CD4-positive, alpha-beta T cell treated with Interleukin-4 for 1 hour (primary cell): ENCODE results near the gene RIF1.

ENCODE experiments used
- DNase-seq, 2 donors: peaks; one replicate each; pipeline ENCODE4 v3.0.0-alpha.2; 2020 to 2022

Gene RIF1, protein sequence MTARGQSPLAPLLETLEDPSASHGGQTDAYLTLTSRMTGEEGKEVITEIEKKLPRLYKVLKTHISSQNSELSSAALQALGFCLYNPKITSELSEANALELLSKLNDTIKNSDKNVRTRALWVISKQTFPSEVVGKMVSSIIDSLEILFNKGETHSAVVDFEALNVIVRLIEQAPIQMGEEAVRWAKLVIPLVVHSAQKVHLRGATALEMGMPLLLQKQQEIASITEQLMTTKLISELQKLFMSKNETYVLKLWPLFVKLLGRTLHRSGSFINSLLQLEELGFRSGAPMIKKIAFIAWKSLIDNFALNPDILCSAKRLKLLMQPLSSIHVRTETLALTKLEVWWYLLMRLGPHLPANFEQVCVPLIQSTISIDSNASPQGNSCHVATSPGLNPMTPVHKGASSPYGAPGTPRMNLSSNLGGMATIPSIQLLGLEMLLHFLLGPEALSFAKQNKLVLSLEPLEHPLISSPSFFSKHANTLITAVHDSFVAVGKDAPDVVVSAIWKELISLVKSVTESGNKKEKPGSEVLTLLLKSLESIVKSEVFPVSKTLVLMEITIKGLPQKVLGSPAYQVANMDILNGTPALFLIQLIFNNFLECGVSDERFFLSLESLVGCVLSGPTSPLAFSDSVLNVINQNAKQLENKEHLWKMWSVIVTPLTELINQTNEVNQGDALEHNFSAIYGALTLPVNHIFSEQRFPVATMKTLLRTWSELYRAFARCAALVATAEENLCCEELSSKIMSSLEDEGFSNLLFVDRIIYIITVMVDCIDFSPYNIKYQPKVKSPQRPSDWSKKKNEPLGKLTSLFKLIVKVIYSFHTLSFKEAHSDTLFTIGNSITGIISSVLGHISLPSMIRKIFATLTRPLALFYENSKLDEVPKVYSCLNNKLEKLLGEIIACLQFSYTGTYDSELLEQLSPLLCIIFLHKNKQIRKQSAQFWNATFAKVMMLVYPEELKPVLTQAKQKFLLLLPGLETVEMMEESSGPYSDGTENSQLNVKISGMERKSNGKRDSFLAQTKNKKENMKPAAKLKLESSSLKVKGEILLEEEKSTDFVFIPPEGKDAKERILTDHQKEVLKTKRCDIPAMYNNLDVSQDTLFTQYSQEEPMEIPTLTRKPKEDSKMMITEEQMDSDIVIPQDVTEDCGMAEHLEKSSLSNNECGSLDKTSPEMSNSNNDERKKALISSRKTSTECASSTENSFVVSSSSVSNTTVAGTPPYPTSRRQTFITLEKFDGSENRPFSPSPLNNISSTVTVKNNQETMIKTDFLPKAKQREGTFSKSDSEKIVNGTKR (N-terminal part only)

GRCh38 chr2:151409601-151410484 is at the start of gene RIF1:
TSS of gene RIF1 (plus strand) at chr2:151409902. CDS start at chr2:151410424, 522 bp downstream.
- peak; percentile 76 to 77 for DNase-seq

DNA sequence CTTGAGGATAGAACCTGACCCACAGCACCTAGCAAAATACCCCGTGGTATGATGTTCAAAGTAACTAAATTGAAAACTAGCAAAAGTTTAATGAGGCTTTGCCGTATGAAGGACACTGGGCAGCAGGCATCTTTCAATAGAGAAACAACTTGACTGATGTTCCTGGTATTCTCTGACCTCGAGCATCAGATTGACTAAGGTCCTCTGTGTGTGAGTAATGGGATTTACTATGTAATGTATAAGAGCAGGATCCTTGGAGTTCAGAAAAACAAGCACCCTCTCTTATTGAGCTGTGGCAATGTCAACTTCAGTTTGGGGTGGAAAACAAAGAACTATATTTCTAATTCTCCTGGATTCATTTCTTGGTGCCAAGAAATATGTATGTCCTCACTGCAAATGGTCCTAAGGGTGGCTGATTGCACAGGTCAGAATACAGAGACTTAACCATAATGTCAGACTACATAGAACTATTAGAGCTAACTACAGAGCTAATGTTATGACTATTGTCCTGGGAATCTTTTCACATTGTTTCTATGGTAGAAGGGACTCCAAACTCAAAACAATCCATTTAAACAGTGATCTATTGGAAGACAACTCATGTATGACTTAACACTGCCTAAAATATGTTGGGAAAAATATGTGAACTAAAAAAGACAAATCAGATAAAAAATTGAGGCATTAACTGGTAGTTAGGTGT is 47.9 kb upstream of the RIF1 start:
- DNase-seq: no peak

- DNase-seq: peak in 1 of 2 donors; percentile 61
These were observed 46.0 kb upstream of the RIF1 start for GRCh38 chr2:151363709-151364108.

- no peak for DNase-seq
These were observed 42.1 kb upstream of the RIF1 start for GRCh38 chr2:151367571-151367970.

DNA sequence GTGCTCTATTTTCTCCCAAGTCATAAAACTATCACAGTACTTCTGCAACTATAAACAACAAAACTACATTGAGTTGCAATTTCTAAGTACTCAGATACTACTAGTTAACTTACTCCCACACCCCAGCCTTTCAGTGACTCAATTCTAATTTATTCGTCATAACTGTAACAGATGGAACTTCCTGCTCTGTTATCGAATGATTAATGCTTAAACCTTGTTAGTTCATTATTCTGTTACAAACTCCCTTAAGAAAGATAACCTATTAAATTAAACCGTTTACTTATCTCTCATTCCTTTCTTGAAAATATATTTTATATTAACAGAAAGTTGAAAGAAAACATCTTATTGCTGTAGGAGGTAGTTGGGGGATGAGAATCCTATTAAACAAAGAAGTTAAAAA is 35.3 kb upstream of the RIF1 start:
- DNase-seq: no peak

- DNase-seq: no peak
These were observed 30.5 kb upstream of the RIF1 start for GRCh38 chr2:151379169-151379568.

DNA sequence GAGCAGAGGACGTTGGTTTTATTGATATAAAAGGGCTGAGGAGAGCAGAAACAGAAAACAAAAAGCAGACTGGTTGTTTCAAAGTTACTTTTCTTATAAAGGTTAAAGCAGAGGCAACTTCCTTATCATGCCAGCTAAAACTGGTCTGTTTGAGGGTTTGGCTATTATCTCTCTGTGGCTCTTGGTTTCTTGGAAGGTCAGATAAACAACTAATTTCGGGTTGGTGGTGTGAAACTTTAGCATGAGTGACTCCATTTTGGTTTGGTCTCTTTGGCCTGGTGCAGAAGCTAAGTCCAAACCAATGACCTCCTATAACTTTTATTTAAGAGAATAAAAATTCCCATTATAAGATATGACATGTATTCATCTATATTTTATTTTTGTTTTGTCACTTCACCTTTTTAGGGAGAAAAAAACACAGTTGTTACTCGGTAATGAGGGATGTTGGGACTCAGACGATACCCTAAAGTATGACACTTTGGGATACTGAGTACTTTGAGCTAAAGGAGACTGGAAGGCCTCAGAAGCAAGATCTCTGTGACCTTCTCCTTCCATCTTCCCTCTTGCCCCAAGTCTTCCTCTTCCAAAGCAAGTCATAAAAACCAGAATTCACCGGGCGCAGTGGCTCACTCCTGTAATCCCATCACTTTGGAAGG is 29.0 kb upstream of the RIF1 start:
- DNase-seq: no peak

DNA sequence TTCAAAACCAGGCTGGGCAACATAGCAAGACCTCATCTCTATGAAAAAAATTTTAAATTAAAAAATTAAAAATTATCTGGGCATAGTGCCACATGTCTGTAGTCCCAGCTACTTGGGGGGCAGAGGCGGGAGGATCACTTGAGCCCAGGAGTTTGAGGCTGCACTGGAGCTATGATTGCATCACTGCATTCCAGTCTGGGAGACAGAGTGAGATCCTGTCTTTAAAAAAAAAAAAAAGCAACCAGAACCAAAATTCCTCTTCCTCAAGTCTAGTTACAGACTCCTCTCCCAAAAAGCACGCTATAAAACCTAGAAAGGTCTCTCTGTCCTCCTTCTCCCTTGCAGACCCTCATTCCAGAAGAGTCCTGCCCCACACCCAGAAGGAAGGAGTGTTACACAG is 28.4 kb upstream of the RIF1 start:
- no peak for DNase-seq

GRCh38 chr2:151388011-151388410 is 21.7 kb upstream of the RIF1 start:
- no peak for DNase-seq

GRCh38 chr2:151391436-151391835 is 18.3 kb upstream of the RIF1 start:
- DNase-seq: no peak

DNA sequence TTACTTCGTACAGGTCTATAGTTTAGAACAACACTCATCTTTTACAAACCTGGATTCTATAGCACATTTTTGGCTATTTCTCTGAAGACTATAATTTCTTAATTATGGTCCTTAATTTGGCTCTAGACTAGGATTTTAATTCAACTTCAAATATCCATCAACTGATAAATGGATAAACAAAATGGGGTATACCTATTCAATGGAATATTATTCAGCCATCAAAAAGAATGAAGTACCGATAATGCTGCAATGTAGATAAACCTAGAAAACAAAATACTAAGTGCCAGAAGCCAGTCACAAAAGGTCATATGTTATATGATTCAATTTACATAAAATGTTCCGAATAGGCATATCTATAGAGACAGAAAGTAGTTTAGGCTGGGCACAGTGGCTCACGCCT is 15.2 kb upstream of the RIF1 start:
- no peak for DNase-seq

DNA sequence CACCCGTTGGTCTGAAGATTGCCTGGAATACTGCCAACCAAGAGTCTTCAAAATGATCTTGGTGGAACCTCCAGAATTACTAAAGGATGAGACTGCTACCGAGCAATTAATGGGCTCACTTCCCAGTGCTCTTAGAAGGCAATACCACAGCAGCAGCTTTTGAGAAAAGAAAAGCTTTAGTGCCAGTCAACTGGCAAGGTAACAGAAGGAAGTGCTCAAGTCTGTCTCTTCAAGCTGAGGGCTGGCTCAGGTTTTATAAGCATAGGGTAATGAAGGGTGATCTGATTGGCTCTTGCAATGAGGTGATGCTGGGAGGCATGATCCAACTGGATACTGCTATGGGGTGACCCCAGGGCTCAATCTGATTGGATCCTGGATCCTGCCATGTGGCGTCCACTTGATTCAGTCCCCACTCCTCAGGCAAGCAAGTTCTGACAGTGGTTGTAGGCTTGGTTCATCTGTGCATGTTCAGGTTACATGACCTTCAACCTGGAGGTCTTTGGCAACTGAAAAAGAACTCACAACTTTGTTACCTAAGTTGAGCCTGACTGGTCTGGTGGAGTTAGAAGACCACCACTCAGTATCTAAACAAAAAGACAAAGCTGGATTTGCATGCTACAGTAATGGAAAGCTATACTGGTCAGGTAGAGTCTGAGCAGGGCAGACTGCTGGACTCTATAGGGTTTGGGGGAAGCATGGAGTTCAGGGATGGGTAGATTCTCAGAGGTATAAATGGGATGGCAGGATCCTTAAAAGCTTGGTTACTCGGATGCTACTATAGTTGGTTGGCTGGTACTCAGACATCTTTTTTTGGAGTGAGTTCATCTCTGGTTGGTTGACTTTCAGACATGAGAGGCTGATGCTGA is 14.0 kb upstream of the RIF1 start:
- no peak for DNase-seq

DNA sequence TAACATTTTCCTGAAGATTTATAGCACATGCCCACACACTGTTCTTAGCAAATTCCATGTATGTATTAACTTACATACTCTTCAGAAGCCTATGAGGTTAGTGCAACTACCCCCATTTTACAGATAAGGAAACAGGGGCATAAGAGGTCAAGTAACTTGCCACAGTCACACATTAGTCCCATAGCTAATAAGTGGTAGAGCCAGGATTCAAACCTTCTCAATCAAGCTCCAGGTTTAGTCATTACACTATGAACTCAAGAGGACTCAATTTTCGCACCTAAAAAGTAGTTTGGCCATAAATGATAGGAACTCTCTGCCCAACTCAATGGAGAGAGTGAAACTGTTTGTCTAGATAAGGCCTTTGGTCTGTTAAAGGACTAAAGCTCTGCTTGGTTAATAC is 9.7 kb upstream of the RIF1 start:
- no peak for DNase-seq

DNA sequence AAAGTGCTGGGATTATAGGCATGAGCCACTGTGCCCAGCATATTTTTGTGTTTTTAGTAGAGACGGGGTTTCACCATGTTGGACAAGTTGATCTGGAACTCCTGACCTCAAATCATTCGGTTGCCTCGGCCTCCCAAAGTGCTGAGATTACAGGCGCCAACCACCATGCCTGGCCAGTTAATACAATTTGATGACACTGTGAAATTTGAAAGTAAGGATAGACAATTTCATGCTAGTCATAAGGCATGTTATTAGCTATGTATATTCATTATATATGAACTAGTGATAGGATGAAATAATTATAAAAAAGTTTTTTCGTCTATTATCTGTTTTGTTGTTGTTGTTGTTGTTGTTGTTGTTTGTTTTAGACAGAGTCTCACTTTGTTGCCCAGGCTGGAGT is 8.6 kb upstream of the RIF1 start:
- DNase-seq: no peak

DNA sequence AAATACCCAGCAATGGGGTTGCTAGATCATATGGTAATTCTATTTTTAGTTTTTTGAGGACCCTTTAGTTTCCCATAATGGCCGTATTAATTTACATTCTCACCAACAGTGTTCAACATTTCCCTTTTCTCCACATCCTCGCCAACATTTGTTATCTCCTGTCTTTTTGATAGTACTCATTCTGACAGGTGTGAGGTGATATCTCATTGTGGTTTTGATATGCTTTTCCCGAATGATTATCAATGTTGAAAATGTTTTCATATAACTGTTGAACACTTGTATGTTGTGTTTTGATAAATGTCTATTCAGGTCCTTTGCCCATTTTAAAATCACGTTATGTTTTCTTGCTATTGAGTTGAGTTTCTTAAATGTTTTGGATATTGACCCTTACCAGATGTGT is 5.8 kb upstream of the RIF1 start:
- no peak for DNase-seq

- no peak for DNase-seq
These were observed 4.3 kb upstream of the RIF1 start for GRCh38 chr2:151405376-151405775.

- DNase-seq: no peak
These were observed 2.4 kb upstream of the RIF1 start for GRCh38 chr2:151407281-151407680.

GRCh38 chr2:151408788-151409600 is 708 bp upstream of the RIF1 start:
- DNase-seq: no peak

DNA sequence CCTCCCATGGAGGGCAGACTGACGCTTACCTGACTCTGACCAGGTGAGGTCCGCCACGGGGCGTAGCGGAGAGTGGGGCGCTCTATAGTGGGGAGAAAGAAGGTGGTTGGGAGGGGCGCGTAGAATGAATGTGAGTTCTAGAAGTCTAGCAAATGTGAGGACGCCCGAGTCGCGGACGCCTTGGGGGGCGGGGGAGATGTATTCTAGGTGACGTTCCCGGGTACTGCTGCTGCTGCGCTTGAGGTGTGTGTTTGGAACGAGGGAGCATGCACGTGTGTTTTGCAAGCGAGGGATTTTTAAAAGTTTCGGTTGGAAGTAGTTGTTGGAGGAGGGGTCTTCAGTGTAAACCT is 758 bp downstream of the RIF1 start:
- peak; percentile 40 to 43 for DNase-seq
